OCI-LY1 (cell line): ENCODE results near the gene RAD23B.

Experiments used
- H2AFZ ChIP-seq: fragments of 200-600 bp; sonication (generic), shearing (Covaris generic); 2 replicates; pipeline ENCODE4 v1.6.0; 2014; ENCODE audit warnings: antibody characterized with exemption, mild to moderate bottlenecking, low read length
- H3F3A ChIP-seq: fragments of 200-600 bp; sonication (generic), shearing (Covaris generic); 2 replicates; pipeline ENCODE4 v1.6.0; 2014; ENCODE audit warnings: mild to moderate bottlenecking, antibody characterized with exemption, low read length, moderate library complexity; ENCODE audit not compliant: insufficient read depth
- H3K27ac ChIP-seq: fragments of 200-600 bp; sonication (generic); 2 replicates; pipeline ENCODE4 v1.5.1; 2014; ENCODE audit warnings: low read length, mixed run types, mild to moderate bottlenecking, low read depth; ENCODE audit not compliant: poor library complexity, severe bottlenecking
- H3K27me3 ChIP-seq: fragments of 200-600 bp; sonication (generic); 2 replicates; pipeline ENCODE4 v1.6.0; 2014; ENCODE audit warnings: antibody characterized with exemption, mild to moderate bottlenecking, low read length, moderate library complexity; ENCODE audit not compliant: insufficient read depth
- H3K36me3 ChIP-seq: fragments of 200-600 bp; sonication (generic); 2 replicates; pipeline ENCODE4 v1.6.1; 2014; ENCODE audit warnings: mild to moderate bottlenecking, antibody characterized with exemption, low read length, moderate library complexity, mixed read lengths; ENCODE audit not compliant: insufficient read depth
- H3K4me1 ChIP-seq: fragments of 200-600 bp; sonication (generic); 2 replicates; pipeline ENCODE4 v1.5.1; 2014; ENCODE audit warnings: mild to moderate bottlenecking, low read length, moderate library complexity; ENCODE audit not compliant: insufficient read depth, severe bottlenecking
- H3K4me2 ChIP-seq: fragments of 200-600 bp; sonication (generic), shearing (Covaris generic); 2 replicates; pipeline ENCODE4 v1.6.1; 2014; ENCODE audit warnings: low read length
- H3K4me3 ChIP-seq: fragments of 200-600 bp; sonication (generic); 2 replicates; pipeline ENCODE4 v1.5.1; 2014; ENCODE audit warnings: low read length, low read depth, mild to moderate bottlenecking, mixed read lengths; ENCODE audit not compliant: poor library complexity, severe bottlenecking
- H3K79me2 ChIP-seq: fragments of 200-600 bp; shearing (Covaris generic); 2 replicates; pipeline ENCODE4 v1.6.1; 2016; ENCODE audit warnings: mixed run types, low read length, mixed read lengths; ENCODE audit not compliant: insufficient read depth
- H3K9ac ChIP-seq: fragments of 200-600 bp; sonication (generic), shearing (Covaris generic); 2 replicates; pipeline ENCODE4 v1.6.1; 2014; ENCODE audit warnings: mild to moderate bottlenecking, low read length, mixed read lengths
- H3K9me2 ChIP-seq: fragments of 200-600 bp; sonication (generic), shearing (Covaris generic); 2 replicates; pipeline ENCODE4 v1.6.1; 2014; ENCODE audit warnings: low read depth, mild to moderate bottlenecking, low read length, mixed read lengths
- H3K9me3 ChIP-seq: fragments of 200-600 bp; shearing (Covaris generic); 2 replicates; pipeline ENCODE4 v1.6.1; 2014; ENCODE audit warnings: low read length, mixed read lengths
- H4K20me1 ChIP-seq: fragments of 200-600 bp; sonication (generic), shearing (Covaris generic); 2 replicates; pipeline ENCODE4 v1.6.0; 2016; ENCODE audit warnings: mild to moderate bottlenecking, low read length; ENCODE audit not compliant: insufficient read depth
- CTCF ChIP-seq: fragments of 200-600 bp; sonication (generic), shearing (Covaris generic); IDR thresholded peaks from 2 replicates; pipeline ENCODE4 v1.5.1; 2017; ENCODE audit warnings: mild to moderate bottlenecking, antibody characterized with exemption, low read length, moderate library complexity, mixed read lengths
- EZH2 ChIP-seq: fragments of 200-600 bp; sonication (generic), shearing (Covaris generic); IDR thresholded peaks from 2 replicates; pipeline ENCODE4 v1.8.0; 2017; ENCODE audit warnings: borderline replicate concordance, mixed run types, mild to moderate bottlenecking, antibody characterized with exemption, low read length, moderate library complexity, mixed read lengths

Gene RAD23B

DNA sequence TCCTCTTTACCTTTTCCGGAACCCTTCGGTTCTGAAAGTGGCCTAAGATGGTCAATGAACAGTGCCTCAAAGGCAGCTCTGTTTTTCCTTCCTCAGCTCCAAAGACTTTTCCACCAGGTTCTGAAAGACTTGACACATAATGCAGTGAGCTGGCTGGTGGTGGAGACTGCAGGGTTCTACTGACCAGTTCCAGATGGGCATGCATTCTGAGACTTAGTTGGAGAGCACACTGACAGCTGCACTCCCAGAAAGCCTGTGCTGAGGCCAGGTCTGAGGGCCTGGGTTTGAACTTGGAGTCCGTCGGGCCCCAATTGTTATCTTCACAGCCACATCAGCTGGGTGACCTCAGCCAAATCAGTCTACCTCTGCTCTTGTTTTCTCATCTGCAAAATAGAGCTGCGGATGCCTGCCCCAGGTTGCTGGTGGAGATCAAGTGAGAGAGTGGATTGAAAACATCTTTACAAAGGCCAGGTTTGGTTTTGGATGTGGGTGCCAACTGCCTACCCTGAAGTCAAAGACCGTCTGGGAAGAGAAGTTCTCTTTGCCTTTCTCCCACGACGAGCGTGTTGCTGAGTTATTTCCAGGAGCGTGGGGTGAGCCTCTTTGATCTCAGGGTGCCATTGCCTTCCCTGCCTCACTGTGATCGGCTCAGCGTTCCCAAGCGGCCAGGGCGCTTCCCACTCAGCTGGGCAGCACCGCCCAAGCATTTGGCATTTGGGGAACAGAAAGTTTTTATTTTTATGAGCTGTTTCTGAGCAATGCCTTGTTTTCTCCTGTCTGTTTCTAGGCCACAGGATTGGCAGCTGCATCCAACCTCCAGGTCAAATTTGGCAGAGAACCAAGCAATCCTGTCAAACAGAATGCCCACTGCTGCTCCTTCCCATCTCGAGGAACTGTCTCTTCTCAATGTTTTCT is 54.9 kb downstream of the RAD23B start:
- peaks cover 32% of the 10 kb centered on the region for H3K36me3 ChIP-seq
- no peak overlapping the region for H3K27ac ChIP-seq
- H3K9me3 ChIP-seq = no peaks in the 10 kb centered on the region
- H3F3A ChIP-seq = no peaks in the 10 kb centered on the region
- H3K9me2 ChIP-seq = no peaks in the 10 kb centered on the region
- no peak overlapping the region for H3K9ac ChIP-seq
- no peaks in the 10 kb centered on the region for H3K79me2 ChIP-seq
- H3K4me2 ChIP-seq = no peak overlapping the region
- H3K4me3 ChIP-seq = no peak overlapping the region
- no peak overlapping the region for H2AFZ ChIP-seq
- TF ChIP-seq CTCF = no peak
- H4K20me1 ChIP-seq = no peaks in the 10 kb centered on the region
- H3K27me3 ChIP-seq = no peaks in the 10 kb centered on the region
- peaks cover 8% of the 10 kb centered on the region for H3K4me1 ChIP-seq

DNA sequence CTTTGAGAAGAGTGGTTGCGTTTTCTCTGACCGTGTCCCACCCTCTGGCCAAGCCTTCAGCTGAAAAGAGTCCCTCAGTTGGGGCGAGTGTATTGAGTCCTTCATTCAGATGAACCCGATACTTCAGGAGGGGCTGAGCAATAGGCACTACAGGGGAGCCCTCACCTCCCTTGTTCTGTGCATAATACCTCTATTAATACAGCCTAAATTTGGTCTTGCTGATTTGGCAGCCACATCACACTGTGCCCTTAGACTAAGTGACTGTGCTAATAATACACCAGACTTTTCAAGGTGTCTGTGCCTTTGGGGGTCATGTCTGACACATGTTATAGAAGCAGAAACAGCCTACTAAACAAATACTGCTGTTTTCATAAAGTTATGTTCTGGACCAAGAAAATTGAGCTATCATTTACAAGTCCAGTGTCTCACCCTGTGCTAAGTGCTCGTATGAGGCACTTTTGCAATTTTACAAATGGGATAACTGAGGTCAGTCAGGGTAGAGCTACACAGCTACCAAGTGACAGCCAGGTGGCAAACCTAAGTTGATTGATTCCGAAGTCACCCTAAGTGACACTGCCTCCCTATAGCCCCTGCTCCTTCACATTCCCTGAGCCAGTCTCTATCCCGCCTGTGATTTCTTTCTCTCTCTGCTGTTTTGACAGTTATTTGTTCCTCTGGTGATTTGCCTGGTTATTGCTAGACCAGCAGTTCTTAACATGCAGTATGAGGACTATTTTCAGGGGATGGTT is 56.0 kb downstream of the RAD23B start:
- Histone ChIP-seq H3K79me2 (no peaks in the 10 kb centered on the region), H3K9me3 (no peaks in the 10 kb centered on the region)

GRCh38 chr9:107340920-107341632 is 58.0 kb downstream of the RAD23B start:
- H3K36me3 ChIP-seq = peaks cover 14% of the 10 kb centered on the region; the same call in 1 of the 2 replicates
- H3K27me3 ChIP-seq = no peaks in the 10 kb centered on the region
- no peak overlapping the region for H3K9ac ChIP-seq
- peak overlapping the region; percentile 22 for H3K27ac ChIP-seq
- TF ChIP-seq EZH2 (no peak), CTCF (peak; percentile 94)
- no peak overlapping the region for H2AFZ ChIP-seq
- no peaks in the 10 kb centered on the region for H4K20me1 ChIP-seq
- H3K4me1 ChIP-seq = peaks cover 8% of the 10 kb centered on the region
- H3F3A ChIP-seq = no peaks in the 10 kb centered on the region
- H3K9me2 ChIP-seq = no peaks in the 10 kb centered on the region
- H3K9me3 ChIP-seq = no peaks in the 10 kb centered on the region
- H3K79me2 ChIP-seq = no peaks in the 10 kb centered on the region
- H3K4me3 ChIP-seq = peak overlapping the region; percentile 12
- H3K4me2 ChIP-seq = peak overlapping the region; percentile 46

More for the DNA sequence above, 56.0 kb downstream of the RAD23B start:
- Histone ChIP-seq H3K9me2 (no peaks in the 10 kb centered on the region), H3K9ac (no peak overlapping the region), H3K36me3 (peaks cover 20% of the 10 kb centered on the region), H3K27ac (no peak overlapping the region), H3K4me3 (no peak overlapping the region), H3K4me1 (peaks cover 8% of the 10 kb centered on the region), H4K20me1 (no peaks in the 10 kb centered on the region), H3F3A (no peaks in the 10 kb centered on the region), H3K4me2 (no peak overlapping the region), H3K27me3 (no peaks in the 10 kb centered on the region), H2AFZ (no peak overlapping the region)
- TF ChIP-seq EZH2 (no peak), CTCF (no peak)
